ENCODE data around the gene RNF121. TPM values are rescaled to one million over a fixed set of nuclear protein-coding genes. Genes with fewer than 3 reads are reported as not detected.
A peak's percentile ranks its signal among the peaks of the same experiment; 100 is the strongest.

RNF121 gene
- total RNA-seq, 6 donors from 2014 or later = 16.0 to 112 (median 28.3) TPM

DNA sequence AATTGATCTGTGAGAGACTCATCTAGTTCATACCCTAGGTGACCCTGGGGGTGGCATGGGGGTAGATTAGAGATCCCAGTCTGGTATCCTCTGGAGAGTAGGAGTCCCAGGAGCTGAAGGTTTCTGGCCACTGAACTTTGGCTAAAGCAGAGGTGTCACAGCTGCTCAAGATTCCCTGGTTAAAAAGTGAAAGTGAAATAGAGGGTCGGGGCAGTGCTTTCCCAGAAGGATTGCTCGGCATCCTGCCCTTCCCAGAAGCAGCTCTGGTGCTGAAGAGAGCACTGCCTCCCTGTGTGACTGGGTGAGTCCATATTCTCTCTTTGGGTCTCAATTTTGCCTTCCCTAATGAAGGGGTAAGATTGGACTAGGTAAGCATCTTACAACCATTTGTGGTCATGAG is 70.5 kb downstream of the RNF121 start:
- peak in 1 of 2 donors; percentile 48 for DNase-seq
- peaks cover 18 to 49% (median 30%) of the 10 kb centered on the region in 4 donors for H3K36me3 ChIP-seq
- H3K27me3 ChIP-seq = no peaks in the 10 kb centered on the region
- no peaks in the 10 kb centered on the region for H3K9me3 ChIP-seq
- ATAC-seq (ENCODE audit: low FRiP score in 2 of 2) = peak in 1 of 2 donors; percentile 37
- H3K4me3 ChIP-seq = peak overlapping the region in 3 of 4 donors; percentile 30 to 43 (median 38)
- 13 to 18% methylated on average over 2 of the region's 2 CpGs for WGBS, 2 donors
- peak overlapping the region; percentile 79 to 88 (median 82) for H3K27ac ChIP-seq
- TF ChIP-seq POLR2AphosphoS5 (IDR thresholded peaks at IDR 0.05) = peak in 1 of 2 donors; percentile 30
- TF ChIP-seq, protein P1, sequence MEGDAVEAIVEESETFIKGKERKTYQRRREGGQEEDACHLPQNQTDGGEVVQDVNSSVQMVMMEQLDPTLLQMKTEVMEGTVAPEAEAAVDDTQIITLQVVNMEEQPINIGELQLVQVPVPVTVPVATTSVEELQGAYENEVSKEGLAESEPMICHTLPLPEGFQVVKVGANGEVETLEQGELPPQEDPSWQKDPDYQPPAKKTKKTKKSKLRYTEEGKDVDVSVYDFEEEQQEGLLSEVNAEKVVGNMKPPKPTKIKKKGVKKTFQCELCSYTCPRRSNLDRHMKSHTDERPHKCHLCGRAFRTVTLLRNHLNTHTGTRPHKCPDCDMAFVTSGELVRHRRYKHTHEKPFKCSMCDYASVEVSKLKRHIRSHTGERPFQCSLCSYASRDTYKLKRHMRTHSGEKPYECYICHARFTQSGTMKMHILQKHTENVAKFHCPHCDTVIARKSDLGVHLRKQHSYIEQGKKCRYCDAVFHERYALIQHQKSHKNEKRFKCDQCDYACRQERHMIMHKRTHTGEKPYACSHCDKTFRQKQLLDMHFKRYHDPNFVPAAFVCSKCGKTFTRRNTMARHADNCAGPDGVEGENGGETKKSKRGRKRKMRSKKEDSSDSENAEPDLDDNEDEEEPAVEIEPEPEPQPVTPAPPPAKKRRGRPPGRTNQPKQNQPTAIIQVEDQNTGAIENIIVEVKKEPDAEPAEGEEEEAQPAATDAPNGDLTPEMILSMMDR (IDR thresholded peaks at IDR 0.05) = no peak
- H3K4me1 ChIP-seq = peaks cover 27 to 31% (median 28%) of the 10 kb centered on the region in 4 donors

DNA sequence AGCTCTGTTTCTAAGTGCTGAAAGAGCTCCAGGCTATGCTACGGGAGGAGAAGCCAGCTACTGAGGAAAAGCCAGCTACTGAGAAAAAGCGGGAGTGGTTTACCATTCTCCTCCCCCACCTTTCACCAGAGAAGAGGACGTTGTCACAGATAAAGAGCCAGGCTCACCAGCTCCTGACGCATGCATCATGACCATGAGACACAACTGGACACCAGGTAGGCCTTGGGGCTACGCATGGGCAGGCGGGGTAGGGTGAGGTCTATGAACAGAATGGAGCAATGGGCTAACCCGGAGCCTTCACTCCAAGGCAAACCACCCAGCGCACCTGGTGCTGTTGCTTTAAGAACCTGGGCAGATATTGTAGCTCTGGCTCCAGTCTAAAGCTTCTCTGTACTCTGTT is 71.0 kb downstream of the RNF121 start:
- no peaks in the 10 kb centered on the region for H3K9me3 ChIP-seq
- H3K36me3 ChIP-seq = peaks cover 22 to 53% (median 34%) of the 10 kb centered on the region in 4 donors
- TF ChIP-seq, protein P1 (IDR thresholded peaks at IDR 0.05) = no peak
- TF ChIP-seq POLR2A (IDR thresholded peaks at IDR 0.05) (no peak), EP300 (IDR thresholded peaks at IDR 0.05) (no peak), POLR2AphosphoS5 (IDR thresholded peaks at IDR 0.05) (no peak)
- H3K27me3 ChIP-seq = no peaks in the 10 kb centered on the region
- H3K4me3 ChIP-seq = peak overlapping the region in 3 of 4 donors; percentile 30 to 43 (median 38)
- WGBS, 2 donors = 75 to 79% methylated on average over 6 to 8 of the region's 8 CpGs
- peak overlapping the region; percentile 79 to 88 (median 82) for H3K27ac ChIP-seq
- no peak for DNase-seq
- ATAC-seq (ENCODE audit: low FRiP score in 2 of 2) = no peak
- peaks cover 27 to 31% (median 28%) of the 10 kb centered on the region in 4 donors for H3K4me1 ChIP-seq

DNA sequence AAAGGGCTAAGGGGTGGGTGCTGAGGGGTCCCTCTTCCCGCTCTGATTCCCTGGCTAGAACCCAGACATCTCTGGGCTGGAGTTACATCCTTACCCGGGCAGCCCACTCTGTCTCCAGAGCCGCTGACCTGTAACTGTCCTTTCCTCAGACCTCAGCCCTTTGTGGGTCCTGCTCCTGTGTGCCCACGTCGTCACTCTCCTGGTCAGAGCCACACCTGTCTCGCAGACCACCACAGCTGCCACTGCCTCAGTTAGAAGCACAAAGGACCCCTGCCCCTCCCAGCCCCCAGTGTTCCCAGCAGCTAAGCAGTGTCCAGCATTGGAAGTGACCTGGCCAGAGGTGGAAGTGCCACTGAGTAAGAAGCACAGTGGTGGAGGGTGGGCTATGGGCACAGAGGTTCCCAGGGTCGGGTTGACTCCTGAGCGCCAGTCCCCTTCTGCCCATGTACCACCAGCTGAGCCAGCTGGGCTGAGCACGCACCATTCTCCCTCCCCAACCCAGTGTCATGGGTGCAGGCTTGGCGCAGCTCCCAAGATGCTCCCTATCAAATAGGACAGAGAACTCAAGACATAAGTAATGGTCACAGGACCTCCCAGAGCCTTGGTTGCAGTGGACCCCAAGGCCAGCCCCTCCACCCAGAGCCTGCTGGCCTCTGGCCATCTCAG is 71.5 kb downstream of the RNF121 start:
- Histone ChIP-seq H3K27me3 (no peaks in the 10 kb centered on the region), H3K27ac (peak overlapping the region; percentile 79 to 88 (median 82)), H3K36me3 (peaks cover 28 to 59% (median 39%) of the 10 kb centered on the region in 4 donors), H3K4me1 (peaks cover 27 to 31% (median 28%) of the 10 kb centered on the region in 4 donors), H3K9me3 (no peaks in the 10 kb centered on the region), H3K4me3 (peak overlapping the region in 1 of 4 donors; percentile 38)
- TF ChIP-seq, protein P1 (IDR thresholded peaks at IDR 0.05) = no peak
- TF ChIP-seq POLR2A (IDR thresholded peaks at IDR 0.05) = no peak
- no peak for TF ChIP-seq POLR2AphosphoS5 (IDR thresholded peaks at IDR 0.05)
- no peak for TF ChIP-seq EP300 (IDR thresholded peaks at IDR 0.05)
- ATAC-seq (ENCODE audit: low FRiP score in 2 of 2) = no peak
- WGBS, 2 donors = 89 to 98% methylated on average over 6 to 7 of the region's 10 CpGs
- DNase-seq = no peak

DNA sequence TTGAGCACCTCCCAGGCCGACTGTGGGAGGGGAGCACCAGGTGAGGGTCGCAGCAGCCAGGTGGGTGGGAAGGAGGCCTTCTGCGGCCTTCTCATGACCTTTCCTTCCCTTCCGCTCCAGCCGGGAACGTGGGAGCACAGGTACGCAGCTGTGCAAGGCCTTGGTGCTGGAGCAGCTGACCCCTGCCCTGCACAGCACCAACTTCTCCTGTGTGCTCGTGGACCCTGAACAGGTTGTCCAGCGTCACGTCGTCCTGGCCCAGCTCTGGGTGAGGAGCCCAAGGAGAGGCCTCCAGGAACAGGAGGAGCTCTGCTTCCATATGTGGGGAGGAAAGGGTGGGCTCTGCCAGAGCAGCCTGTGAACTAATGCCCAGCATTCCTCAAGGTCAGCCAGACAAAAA is 72.4 kb downstream of the RNF121 start:
- 87 to 91% methylated on average over 6 to 7 of the region's 11 CpGs for WGBS, 2 donors
- DNase-seq = peak in 1 of 2 donors; percentile 54
- peaks cover 27 to 31% (median 28%) of the 10 kb centered on the region in 4 donors for H3K4me1 ChIP-seq
- no peaks in the 10 kb centered on the region for H3K9me3 ChIP-seq
- H3K27me3 ChIP-seq = no peaks in the 10 kb centered on the region
- TF ChIP-seq EP300 (IDR thresholded peaks at IDR 0.05) = no peak
- TF ChIP-seq POLR2AphosphoS5 (IDR thresholded peaks at IDR 0.05) = no peak
- no peak for TF ChIP-seq POLR2A (IDR thresholded peaks at IDR 0.05)
- peaks cover 37 to 63% (median 49%) of the 10 kb centered on the region in 4 donors for H3K36me3 ChIP-seq
- no peak overlapping the region for H3K4me3 ChIP-seq
- no peak for ATAC-seq (ENCODE audit: low FRiP score in 2 of 2)
- H3K27ac ChIP-seq = peak overlapping the region in 1 of 4 donors; percentile 15

DNA sequence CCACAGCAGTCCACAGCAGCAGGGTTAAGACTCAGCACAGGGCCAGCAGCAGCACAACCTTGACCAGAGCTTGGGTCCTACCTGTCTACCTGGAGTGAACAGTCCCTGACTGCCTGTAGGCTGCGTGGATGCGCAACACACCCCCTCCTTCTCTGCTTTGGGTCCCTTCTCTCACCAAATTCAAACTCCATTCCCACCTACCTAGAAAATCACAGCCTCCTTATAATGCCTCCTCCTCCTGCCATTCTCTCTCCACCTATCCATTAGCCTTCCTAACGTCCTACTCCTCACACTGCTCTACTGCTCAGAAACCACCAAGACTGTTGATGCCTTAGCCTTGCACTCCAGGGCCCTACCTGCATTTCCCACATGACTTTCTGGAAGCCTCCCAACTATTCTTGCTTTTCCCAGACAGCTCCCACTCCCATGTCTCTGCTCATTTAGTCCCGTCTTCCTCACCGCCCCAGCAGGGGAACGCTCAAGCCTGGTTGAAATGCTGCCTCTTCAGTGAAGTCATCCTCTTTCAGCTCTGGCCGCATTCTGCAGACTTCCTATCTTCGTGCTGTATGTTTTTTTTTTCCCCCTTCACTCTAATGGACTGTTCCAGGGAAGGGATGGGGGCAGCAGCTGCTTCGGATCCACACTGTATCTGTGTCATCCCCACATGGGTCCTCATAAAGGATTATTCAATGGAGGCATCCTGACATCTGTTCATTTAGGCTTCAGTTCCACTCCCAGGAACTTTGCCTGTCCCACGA is 73.2 kb downstream of the RNF121 start:
- ATAC-seq (ENCODE audit: low FRiP score in 2 of 2) (no peak), DNase-seq (no peak)
- H3K9me3 ChIP-seq = no peaks in the 10 kb centered on the region
- peak overlapping the region in 2 of 4 donors; percentile 6 to 15 for H3K27ac ChIP-seq
- H3K4me3 ChIP-seq = no peak overlapping the region
- H3K4me1 ChIP-seq = peaks cover 24 to 31% (median 28%) of the 10 kb centered on the region in 4 donors
- TF ChIP-seq EP300 (IDR thresholded peaks at IDR 0.05) (no peak), POLR2A (IDR thresholded peaks at IDR 0.05) (no peak), POLR2AphosphoS5 (IDR thresholded peaks at IDR 0.05) (no peak)
- TF ChIP-seq, protein P1 (IDR thresholded peaks at IDR 0.05) = no peak
- 66 to 72% methylated on average over 10 of the region's 10 CpGs for WGBS, 2 donors
- H3K27me3 ChIP-seq = no peaks in the 10 kb centered on the region
- H3K36me3 ChIP-seq = peaks cover 44 to 67% (median 56%) of the 10 kb centered on the region in 4 donors

All from upper lobe of left lung (tissue), 6 donors.